ENCODE measurements around the gene GSG1L. TPM values are rescaled to one million over a fixed set of nuclear protein-coding genes. Genes with fewer than 3 reads are reported as not detected.
A peak's percentile ranks its signal among the peaks of the same experiment; 100 is the strongest.

Gene GSG1L
- total RNA-seq, 1 donor from 2014 or later, result not detected

DNA sequence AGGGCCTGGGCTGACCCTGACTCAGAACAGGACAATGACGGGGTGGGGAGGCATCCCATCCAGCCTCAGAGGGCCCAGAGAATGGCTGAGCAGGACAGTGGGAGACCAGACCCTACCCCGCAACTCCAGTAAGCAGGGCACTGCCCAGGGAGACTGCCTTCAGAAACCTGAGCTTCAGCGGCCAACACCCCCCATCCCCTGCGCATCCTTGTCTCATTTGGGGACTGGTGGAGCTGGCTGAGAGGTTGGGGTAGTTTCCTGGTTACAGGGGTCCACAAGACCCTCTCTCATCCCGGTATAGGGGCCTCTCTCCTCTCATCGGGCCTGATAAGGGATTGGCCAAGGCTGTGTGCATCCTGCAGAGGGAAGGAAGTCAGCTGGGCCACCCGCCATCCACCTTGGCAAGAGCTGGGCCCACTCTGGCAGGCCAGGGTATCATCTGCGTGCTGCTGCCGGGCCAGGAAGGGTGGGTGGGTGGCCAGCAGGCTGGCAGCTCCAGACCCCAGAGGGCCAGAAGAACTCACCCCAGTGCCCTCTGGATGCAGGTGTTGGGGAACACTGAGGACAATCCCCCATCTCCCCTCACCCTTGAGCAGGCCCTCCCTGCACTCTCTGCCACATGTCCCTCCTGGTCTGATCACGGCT is 284.5 kb downstream of the GSG1L start:
- no peaks in the 10 kb centered on the region for H3K27me3 Mint-ChIP-seq (ENCODE audit: low read depth)
- no peak overlapping the region for H3K4me3 Mint-ChIP-seq
- no peak for DNase-seq (ENCODE audit: low read depth, low spot score)
- no peaks in the 10 kb centered on the region for H3K9me3 Mint-ChIP-seq
- H3K27ac Mint-ChIP-seq (ENCODE audit: unreplicated experiment), result no peak overlapping the region
- TF ChIP-seq, protein P1, sequence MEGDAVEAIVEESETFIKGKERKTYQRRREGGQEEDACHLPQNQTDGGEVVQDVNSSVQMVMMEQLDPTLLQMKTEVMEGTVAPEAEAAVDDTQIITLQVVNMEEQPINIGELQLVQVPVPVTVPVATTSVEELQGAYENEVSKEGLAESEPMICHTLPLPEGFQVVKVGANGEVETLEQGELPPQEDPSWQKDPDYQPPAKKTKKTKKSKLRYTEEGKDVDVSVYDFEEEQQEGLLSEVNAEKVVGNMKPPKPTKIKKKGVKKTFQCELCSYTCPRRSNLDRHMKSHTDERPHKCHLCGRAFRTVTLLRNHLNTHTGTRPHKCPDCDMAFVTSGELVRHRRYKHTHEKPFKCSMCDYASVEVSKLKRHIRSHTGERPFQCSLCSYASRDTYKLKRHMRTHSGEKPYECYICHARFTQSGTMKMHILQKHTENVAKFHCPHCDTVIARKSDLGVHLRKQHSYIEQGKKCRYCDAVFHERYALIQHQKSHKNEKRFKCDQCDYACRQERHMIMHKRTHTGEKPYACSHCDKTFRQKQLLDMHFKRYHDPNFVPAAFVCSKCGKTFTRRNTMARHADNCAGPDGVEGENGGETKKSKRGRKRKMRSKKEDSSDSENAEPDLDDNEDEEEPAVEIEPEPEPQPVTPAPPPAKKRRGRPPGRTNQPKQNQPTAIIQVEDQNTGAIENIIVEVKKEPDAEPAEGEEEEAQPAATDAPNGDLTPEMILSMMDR (conservative IDR thresholded peaks at IDR 0.05), result no peak
- H3K36me3 Mint-ChIP-seq (ENCODE audit: low read depth), result no peaks in the 10 kb centered on the region
- peaks cover 9% of the 10 kb centered on the region for H3K4me1 Mint-ChIP-seq

DNA sequence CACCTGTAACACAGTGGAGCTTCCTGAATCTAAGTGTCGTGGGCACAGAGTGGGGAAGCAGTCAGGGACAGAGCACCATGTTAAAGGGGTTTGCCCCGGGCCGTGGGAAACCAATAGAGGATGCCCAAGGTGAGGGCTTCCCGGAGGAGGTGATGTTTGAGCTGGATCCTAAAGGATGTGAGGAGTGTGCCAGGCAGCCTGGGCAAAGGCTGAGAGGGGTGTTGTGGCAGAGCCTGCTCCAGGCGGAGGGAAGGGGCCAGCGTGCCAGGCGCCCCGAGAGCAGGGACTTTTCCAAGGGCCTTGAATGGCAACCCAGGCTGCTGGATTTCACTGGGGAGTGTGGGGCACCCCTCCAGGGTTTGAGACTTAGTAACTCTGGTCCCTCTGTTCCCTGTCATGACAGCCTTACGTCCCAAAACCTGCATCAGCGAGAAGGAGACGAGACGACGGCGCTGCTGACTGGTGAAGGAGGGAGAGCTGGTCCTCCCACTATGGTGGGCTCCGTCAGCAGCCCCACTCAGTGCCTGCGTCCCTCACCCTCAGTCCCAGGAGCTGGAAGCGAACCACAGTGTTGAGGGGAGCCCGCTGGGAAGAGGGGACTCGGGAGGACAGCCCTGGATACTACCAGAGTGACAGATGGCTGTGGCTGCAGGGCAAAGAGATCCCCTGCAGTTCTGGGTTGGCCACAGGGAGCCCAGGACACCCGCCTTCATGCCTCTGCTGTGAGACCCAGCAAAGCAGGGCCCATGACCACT is 285.2 kb downstream of the GSG1L start:
- Mint-ChIP-seq H3K36me3 (ENCODE audit: low read depth) (no peaks in the 10 kb centered on the region), H3K4me1 (peaks cover 9% of the 10 kb centered on the region), H3K4me3 (no peak overlapping the region), H3K27ac (ENCODE audit: unreplicated experiment) (no peak overlapping the region), H3K27me3 (ENCODE audit: low read depth) (no peaks in the 10 kb centered on the region), H3K9me3 (no peaks in the 10 kb centered on the region)
- no peak for DNase-seq (ENCODE audit: low read depth, low spot score)
- TF ChIP-seq, protein P1 (conservative IDR thresholded peaks at IDR 0.05), result no peak

DNA sequence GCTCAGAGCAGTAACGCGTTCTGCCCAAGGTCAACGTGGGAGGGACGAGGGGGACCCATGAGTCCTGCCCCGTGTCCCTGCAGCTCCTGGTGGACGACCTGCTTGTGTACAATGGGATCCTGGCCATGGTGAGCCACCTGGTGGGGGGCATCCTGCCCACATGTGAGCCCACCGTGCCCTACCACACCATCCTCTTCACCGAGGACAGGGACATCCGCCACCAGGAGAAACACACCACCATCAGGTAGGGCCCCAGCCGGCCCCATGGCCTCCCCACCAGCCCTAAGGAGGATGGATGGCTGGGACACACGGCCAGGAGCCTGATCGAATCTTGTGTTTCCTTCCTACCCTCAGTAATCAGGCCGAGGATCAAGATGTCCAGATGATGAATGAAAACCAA is 286.0 kb downstream of the GSG1L start:
- no peaks in the 10 kb centered on the region for H3K36me3 Mint-ChIP-seq (ENCODE audit: low read depth)
- H3K4me3 Mint-ChIP-seq, result no peak overlapping the region
- no peak overlapping the region for H3K27ac Mint-ChIP-seq (ENCODE audit: unreplicated experiment)
- TF ChIP-seq, protein P1 (conservative IDR thresholded peaks at IDR 0.05), result no peak
- H3K4me1 Mint-ChIP-seq, result peaks cover 15% of the 10 kb centered on the region
- H3K9me3 Mint-ChIP-seq, result no peaks in the 10 kb centered on the region
- no peaks in the 10 kb centered on the region for H3K27me3 Mint-ChIP-seq (ENCODE audit: low read depth)
- no peak for DNase-seq (ENCODE audit: low read depth, low spot score)

DNA sequence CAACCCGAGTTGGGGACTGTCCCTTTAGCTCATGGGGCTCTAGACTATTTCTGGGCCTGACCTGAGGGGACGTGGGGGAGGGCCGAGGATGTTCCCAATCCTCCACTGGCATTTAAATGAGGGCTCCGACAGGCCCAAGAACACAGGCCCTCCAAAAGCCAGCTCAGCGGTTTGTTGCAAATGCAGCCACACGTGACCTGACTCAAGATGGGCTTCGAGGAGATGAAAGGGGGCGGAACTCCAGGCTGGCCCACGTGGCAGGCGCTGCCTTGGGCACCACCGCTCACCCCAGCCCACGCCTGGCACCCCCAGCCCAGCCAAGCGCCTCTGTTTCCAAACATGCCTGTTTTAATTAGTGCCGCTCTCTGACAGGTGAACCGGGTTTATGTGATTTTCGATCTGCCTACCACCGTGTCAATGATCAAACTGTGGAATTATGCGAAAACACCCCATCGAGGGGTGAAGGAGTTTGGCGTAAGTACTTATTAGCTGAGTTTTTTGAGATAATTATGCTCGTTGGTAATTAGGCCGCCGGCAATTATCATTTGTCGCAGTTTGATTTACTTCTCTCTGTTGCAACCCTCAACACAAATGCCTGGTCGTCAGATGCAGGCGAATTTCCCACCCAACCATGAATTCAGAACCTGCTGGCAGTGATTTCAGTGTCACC is 286.8 kb downstream of the GSG1L start:
- Mint-ChIP-seq H3K27me3 (ENCODE audit: low read depth) (no peaks in the 10 kb centered on the region), H3K4me3 (no peak overlapping the region), H3K4me1 (peaks cover 16% of the 10 kb centered on the region), H3K36me3 (ENCODE audit: low read depth) (no peaks in the 10 kb centered on the region), H3K27ac (ENCODE audit: unreplicated experiment) (no peak overlapping the region), H3K9me3 (no peaks in the 10 kb centered on the region)
- TF ChIP-seq, protein P1 (conservative IDR thresholded peaks at IDR 0.05), result no peak
- no peak for DNase-seq (ENCODE audit: low read depth, low spot score)

DNA sequence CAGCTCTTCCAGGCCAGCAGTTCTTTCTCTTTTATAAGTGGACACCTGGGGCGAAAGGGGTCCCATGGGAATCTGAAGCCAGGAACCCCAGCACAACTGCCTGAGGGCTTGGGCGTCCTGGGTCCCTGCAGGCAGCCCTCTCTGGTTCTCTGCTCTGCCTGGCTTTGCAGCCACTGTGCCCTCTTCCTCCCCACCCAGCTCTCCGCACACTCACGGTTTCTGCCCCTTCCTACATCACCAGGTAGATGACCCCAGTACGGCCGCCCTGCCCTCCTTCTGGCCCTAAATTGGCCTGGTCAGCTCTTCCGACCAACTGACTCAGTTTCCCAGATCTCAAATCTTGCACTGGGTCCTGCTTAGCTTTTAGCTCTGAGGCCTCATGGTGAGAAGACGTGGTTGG is 288.3 kb downstream of the GSG1L start:
- TF ChIP-seq, protein P1 (conservative IDR thresholded peaks at IDR 0.05), result no peak
- DNase-seq (ENCODE audit: low read depth, low spot score), result no peak
- H3K4me1 Mint-ChIP-seq, result peaks cover 13% of the 10 kb centered on the region
- no peaks in the 10 kb centered on the region for H3K27me3 Mint-ChIP-seq (ENCODE audit: low read depth)
- H3K4me3 Mint-ChIP-seq, result no peak overlapping the region
- peak overlapping the region; percentile 27 for H3K27ac Mint-ChIP-seq (ENCODE audit: unreplicated experiment)
- peaks cover 2% of the 10 kb centered on the region for H3K36me3 Mint-ChIP-seq (ENCODE audit: low read depth)
- H3K9me3 Mint-ChIP-seq, result no peaks in the 10 kb centered on the region

All from neural crest cell (in vitro differentiated cells).